GM21529 (cell line): ENCODE results near the gene MXI1.

Source experiments
- ATAC-seq: cut with Tn5 transposase; IDR thresholded peaks from one replicate; pipeline ENCODE4 v1.9.1; 2021; ENCODE audit not compliant: unreplicated experiment

Gene MXI1

GRCh38 chr10:110207011-110207804 lies at the start of gene MXI1:
TSS of gene MXI1 (plus strand) at chr10:110207605. CDS start at chr10:110207809, 204 bp downstream.
- peak; percentile 54 for ATAC-seq

GRCh38 chr10:110158051-110159005 lies 49.1 kb upstream of the MXI1 start:
- no peak for ATAC-seq

- ATAC-seq, result no peak
Observed at GRCh38 chr10:110160081-110160480, 47.3 kb upstream of the MXI1 start.

- no peak for ATAC-seq
Observed at GRCh38 chr10:110160522-110160921, 46.9 kb upstream of the MXI1 start.

GRCh38 chr10:110162741-110163145 lies 44.7 kb upstream of the MXI1 start:
- ATAC-seq, result no peak

GRCh38 chr10:110163192-110163773 lies 44.1 kb upstream of the MXI1 start:
- no peak for ATAC-seq

GRCh38 chr10:110163841-110164240 lies 43.6 kb upstream of the MXI1 start:
- no peak for ATAC-seq

GRCh38 chr10:110165239-110165638 lies 42.2 kb upstream of the MXI1 start:
- no peak for ATAC-seq

GRCh38 chr10:110167149-110167548 lies 40.3 kb upstream of the MXI1 start:
- ATAC-seq, result no peak

- peak; percentile 76 for ATAC-seq
Observed at GRCh38 chr10:110168601-110169481, 38.6 kb upstream of the MXI1 start.

- no peak for ATAC-seq
Observed at GRCh38 chr10:110169586-110169985, 37.8 kb upstream of the MXI1 start.

GRCh38 chr10:110170142-110170971 lies 37.0 kb upstream of the MXI1 start:
- ATAC-seq, result no peak

GRCh38 chr10:110171032-110171431 lies 36.4 kb upstream of the MXI1 start:
- no peak for ATAC-seq

GRCh38 chr10:110172155-110172554 lies 35.2 kb upstream of the MXI1 start:
- ATAC-seq, result no peak

- no peak for ATAC-seq
Observed at GRCh38 chr10:110174201-110174600, 33.2 kb upstream of the MXI1 start.

GRCh38 chr10:110174816-110175215 lies 32.6 kb upstream of the MXI1 start:
- no peak for ATAC-seq

GRCh38 chr10:110175406-110175805 lies 32.0 kb upstream of the MXI1 start:
- no peak for ATAC-seq

- ATAC-seq, result no peak
Observed at GRCh38 chr10:110176141-110177030, 31.0 kb upstream of the MXI1 start.

GRCh38 chr10:110179220-110179619 lies 28.2 kb upstream of the MXI1 start:
- ATAC-seq, result no peak
